Measurements from ENCODE around the gene HPSE2. TPM values are rescaled to one million over a fixed set of nuclear protein-coding genes. Genes with fewer than 3 reads are reported as not detected.
A peak's percentile ranks its signal among the peaks of the same experiment; 100 is the strongest.

HPSE2 gene
- total RNA-seq, 1 donor from 2014 or later = not detected

DNA sequence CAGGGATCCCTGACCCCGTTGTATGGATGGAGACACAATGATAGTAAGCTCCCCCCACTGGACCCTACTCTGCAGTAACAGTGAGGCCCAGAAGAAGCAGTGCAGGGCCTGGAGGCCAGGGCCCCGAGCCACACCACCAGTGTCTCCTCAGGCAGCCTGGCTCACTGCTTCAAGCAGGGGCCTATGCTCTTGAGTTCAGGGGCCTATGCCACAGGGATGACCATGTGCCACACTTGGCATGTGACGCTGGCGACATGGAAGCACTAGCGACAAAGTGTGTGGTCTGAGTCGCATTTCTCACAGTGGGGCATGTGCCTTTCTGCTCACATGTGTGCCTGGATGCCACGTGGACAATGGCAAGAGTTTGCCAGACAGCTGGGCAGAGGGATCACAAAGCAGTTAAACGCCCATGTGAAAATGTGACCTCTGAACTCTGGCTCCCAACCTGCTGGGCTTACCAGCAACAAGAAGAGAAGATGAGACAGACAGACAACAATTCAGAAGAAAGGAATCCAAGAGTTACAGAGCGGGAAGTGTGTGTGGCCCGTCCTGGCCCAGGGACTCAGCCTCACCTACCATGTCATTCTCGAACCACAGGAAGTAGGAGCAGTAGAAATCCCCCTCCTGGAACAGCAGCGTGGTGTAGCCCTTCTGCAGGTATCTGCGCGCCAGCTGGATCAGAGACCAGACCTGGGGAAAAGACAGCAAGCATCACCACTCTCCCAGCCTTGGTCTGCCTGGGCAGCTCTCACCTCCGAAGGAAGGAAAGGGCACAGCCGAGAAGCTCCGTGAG is 816.0 kb downstream of the HPSE2 start:
- no peak for DNase-seq (ENCODE audit: extremely low read depth, low read depth, low spot score)

DNA sequence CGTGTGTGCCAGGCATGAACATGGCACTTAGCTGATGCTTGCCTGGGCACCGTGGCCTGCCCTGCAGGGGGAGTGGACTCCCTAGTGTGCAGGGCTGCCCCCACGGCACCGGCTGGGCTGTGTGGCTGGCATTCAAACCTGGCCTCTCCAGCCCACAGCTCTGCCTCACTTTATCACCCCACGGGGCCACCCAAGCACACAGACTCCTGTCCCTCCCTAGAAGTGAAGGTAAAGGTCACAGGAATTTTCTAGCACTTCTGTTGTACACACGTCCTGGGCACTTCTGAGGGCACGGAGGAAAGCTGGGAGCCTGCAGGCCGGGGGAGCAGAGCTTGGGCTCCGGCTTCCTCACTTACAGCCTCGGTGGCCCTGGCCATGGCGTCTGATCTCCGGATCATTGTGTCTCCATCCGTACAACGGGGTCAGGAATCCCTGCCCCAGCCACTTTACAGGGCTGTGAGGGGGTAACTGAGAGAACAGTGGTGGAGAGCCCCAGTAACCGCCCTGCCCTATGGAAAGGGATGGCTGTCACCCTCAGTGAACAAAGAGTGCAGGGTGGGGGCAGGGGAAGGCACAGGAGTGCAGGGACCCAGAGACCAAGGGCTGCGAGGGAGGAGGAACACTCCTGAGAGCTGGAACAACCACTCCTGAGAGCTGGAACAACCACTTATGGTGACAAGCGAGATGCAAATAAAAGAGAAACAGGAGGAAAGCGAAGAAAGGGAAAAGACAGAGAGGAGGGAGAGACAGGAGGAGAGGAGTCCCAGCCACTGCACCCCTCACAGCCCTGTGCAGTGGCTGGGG is 816.8 kb downstream of the HPSE2 start:
- no peak for DNase-seq (ENCODE audit: extremely low read depth, low read depth, low spot score)

DNA sequence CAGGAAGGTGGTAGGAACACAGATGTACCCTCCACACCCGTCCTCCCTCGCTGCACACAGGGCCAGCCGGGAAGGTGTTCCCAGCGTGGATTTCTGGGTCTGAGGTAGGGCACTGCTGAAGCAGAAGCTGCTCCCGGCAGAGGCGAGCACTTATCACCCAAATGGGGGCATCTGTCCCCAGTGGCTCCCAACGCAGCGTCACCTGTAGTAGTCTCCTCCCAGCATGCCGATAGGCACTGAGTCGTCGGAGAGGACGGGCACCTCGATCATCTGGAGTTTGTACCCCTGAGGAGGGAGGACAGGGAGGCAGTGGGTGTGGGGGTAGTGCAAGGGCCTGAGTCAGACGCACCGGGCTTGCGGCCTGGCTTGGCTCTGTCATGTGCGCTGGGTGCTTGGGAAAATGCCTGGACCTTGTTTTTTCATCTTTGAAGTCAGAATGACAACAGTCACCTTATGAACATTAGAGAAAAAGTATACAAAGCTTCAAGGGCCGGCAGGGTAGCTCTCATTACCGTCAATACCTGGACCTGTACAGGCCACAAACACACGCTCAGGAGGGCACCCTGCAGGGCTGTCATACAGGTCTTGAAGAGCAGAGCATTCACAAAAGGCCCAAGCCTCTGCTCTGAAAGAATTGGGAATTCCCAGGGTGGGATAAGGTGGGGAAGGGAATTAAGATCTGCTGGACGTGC is 817.5 kb downstream of the HPSE2 start:
- DNase-seq (ENCODE audit: extremely low read depth, low read depth, low spot score) = no peak

DNA sequence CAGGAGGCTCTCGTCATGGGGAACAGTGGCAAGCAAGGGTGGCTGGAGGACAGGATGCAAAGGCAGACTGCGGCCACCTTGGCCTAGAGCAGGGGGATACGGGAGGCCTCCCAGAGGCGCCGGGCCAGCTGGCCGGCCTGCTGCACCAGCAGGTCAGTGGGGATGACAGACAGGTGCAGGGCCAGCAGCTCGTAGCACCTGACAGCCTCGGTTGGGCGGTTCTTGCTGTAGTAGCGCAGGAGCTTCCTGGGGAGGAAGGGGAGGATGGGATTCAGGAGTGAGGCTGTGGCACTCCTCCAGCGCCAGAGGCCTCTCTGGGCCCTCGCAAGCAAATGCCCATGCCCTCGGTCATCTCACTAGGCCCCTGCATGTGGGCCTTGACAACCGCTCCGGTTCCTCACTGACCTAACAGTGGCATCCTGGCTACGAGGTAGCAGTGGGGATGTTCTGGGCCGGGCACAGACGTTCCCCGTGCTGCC is 818.1 kb downstream of the HPSE2 start:
- no peak for DNase-seq (ENCODE audit: extremely low read depth, low read depth, low spot score)

DNA sequence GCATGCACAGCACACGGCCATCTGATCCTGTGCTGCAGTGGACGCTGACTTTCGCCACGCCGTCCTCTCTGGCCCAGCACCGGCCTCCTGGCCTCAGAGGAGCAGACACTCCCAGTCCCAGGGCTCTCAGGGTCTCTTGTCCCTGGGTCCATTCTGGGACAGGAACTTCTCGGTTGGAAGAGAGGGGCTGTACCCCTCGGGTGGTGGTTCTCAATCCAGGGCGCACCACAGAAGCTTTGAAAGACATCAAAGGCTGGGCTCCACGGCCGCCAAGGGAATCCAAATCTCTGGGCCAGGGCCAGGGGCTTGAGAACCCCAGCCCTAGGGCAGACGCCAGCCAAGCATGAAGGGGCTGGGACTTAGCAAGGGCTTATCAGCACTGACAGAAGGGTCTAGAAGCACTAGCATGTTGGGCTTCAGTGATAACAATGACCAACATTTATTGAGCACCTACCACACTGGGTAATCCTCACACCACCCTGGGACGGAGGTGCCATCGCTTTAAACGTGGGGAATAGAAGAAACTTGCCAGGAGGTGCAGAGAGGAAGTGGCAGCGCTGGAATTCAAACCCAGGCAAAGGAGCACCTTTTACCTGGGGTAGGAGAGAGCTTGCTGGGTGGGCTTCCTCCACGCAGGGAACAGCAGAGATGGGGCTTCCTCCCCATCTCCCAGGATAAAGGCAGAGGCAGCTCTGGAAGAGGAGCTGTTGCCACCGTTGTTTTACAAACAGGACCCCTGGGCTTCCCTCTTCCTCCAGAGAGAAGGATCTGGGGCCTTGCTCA is 818.9 kb downstream of the HPSE2 start:
- DNase-seq (ENCODE audit: extremely low read depth, low read depth, low spot score) = no peak

DNA sequence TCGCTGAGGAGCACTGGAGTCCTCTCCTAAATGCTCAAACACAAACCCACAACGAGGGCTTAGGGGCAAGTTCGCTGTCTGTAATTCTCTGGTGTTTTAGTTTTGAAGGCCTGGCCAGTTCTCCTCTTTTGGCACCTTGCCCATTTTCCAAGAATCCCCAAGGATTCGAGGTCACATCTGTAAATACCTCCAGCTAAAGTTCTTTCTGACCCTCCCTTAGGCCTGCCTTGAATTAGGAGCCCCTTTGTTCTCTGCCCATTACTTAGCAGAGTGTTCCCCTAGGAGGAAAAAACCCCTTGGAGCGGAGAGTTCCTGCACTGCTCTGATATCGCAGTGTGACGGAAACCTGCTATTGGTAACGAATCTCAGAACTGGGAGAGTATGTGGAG is 819.9 kb downstream of the HPSE2 start:
- DNase-seq (ENCODE audit: extremely low read depth, low read depth, low spot score) = no peak

DNA sequence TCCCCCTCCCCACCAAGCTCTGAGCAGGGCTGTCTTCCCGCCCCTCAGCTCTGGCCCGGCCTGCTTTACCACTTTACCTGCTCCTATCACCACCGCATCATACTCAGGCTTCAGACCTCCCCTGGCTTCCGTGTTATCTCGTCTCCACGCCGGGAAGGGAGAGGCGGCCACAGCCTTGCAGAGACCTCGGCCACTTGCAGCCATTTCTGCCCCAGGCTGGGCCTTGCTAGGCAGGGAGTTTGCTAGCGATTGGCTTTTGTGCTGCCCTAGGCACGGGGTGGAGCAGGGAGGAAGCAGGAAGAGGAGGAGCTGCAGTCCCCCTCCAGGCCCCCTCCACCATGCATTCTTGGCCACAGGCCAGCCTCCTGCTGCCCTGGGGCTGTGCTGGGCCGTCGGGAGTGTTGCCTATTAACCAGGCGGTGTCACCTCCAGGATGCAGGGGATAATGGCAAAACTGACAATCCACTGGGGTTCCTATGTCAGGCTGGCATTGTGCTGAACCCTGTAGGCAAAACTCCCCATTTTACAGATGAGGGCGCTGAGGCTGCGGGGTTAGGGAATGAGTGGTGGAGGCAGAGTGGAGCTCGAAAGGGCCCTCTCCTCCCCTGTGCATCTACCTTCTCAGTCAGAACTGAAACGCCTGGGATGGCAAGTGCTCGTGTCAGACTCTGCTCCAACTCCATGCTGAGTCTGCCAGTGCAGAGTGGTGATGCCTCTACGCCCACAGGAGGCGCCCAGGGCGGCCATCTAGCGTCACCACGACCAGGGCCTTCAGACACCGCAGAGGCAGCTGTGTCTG is 820.5 kb downstream of the HPSE2 start, which contains the start of gene PYROXD2:
TSS of gene PYROXD2 (minus strand) at position 251 of the 799 bp plus-strand sequence. CDS start at position 204, 47 bp downstream.
- peak; percentile 41 for DNase-seq (ENCODE audit: extremely low read depth, low read depth, low spot score)

DNA sequence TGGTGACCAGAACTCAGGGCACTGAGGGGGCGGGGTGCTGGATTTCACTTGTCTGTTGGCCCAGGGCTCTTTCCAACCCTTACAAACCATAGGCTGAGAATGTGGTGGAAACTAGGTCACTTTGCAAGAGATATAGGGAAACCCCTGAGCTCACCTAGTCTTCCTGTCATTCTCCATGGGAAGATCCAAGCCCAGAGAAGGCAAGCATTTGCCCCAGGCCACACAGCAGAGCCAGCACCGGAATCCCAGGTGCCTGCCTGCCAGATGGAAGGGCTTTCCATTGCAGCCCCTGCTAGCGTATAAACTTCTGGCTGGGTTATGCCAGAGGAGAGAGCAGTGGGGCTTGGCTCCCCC is 821.1 kb downstream of the HPSE2 start:
- DNase-seq (ENCODE audit: extremely low read depth, low read depth, low spot score) = no peak

DNA sequence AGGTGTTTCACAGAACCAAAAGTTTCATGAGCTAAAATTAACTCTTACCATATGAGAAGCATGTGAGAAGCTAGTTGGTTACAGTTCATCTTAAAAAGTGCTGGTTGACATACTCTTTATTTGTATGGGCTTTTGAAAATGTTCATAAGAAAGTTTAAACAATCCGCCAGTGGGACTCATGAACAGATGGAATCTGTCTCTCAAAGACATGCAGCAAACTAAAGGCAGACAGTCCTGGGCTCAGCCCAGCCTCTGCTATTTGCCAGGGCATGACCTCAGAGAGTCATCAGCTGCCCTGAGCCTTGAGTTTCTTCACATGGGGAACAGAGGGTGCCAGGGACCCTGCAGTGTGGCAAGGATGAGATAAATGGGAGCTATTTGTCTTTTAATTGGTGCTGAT is 823.9 kb downstream of the HPSE2 start:
- no peak for DNase-seq (ENCODE audit: extremely low read depth, low read depth, low spot score)

DNA sequence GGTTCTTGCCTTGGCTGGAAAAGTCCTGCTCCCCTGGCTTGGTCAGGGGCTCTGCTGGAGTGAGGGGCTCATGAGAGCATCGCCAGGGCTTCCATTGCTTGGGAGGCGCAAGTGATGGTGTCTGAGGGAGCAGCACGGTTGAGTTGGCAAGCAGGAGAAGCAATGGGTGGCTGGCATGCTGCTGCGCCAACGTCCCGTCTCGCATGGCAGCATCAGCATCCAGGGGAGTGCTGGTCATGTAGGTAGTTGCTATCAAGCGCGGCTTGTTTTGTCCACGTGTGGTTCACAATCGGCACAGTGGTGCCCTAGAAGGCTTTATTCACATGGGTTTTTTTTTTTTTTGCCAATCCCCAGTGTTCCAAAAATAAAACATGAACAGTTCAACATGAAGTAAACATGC is 824.5 kb downstream of the HPSE2 start:
- DNase-seq (ENCODE audit: extremely low read depth, low read depth, low spot score) = no peak

DNA sequence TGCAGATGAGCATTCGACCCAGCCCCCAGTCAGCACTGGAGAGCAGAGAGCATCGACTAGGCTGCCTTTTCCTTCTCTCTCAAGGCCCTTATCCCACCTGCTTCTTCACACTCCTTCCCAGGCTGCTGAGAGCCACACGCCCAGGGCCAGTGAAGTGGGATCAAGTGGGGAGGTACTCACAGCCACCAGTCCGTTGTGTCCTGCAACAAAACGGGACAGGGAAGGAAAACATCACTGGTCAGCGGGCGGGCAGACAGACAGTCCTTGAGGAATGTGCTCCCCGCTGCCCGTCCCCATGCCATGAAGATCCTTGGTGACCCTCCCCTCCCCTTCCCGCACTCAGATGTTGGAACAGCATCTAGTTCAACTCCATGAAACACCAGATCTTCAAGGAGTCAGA is 824.9 kb downstream of the HPSE2 start:
- DNase-seq (ENCODE audit: extremely low read depth, low read depth, low spot score) = no peak

DNA sequence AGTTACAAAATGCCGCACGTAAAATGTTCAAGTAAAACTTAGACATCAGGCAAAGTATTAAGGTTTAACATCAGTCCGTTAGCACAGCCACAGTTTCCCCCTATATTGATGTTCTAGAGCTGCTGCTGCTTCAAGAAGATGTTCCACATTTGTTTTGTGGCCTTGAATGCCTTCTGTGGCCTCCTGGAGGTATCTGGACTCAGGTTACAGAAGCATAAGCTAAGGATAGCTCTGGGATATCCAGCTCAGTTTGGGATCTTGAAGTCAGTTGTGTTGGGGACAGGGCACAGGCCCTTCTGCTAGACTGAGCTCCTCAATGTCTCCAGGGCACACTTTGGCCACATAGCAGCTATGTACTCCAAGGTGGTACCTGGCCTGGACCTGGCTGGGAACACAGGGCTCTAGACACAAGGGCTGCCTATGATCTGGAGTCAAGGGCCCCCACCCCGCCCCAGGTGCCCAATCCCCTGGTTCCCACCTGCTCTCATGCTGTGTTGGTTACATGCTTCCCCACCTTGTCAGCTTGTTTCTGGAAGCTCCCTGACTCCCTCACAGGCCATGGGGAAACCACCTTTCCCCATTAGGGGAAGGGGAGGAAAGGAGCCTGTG is 825.4 kb downstream of the HPSE2 start:
- no peak for DNase-seq (ENCODE audit: extremely low read depth, low read depth, low spot score)

DNA sequence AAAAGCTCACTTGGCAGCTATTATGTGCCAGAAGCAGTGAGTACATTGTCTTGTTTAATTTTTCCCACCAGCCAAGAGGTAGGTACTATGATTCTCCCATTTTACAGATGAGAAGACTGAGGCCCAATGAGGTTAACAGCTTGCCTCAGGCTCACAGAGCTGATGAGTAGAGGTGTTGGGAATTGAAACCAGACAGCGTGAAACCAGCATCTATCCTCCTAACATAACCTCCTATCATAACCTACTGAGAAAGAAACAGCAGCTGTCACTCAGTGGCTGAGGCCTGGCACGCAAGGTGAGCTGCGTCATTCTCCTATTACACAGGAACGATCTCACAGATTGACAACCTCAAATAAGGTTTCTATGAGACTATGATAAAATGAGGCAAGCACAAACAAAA is 826.9 kb downstream of the HPSE2 start:
- DNase-seq (ENCODE audit: extremely low read depth, low read depth, low spot score) = no peak

DNA sequence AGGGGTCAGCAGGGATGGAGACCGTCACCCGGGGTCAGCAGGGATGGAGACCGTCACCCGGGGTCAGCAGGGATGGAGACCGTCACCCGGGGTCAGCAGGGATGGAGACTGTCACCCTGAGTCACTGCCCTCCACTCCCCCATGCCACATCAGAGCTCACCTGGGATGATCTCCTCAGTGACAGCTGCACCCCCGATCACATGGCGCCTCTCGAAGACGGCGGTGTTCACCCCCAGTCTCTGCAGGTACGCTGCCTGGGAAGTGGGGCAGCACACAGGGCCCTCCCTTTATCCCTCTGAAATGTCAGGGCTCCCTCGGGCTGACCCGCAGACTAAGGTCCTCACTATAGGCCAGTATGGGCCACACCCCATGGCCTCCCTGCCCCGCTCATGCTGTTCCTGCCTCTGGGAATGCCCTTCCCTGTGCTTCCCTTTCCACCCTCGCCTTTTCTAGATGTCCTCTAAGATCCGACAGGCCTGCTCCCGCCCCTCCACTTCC is 827.9 kb downstream of the HPSE2 start:
- no peak for DNase-seq (ENCODE audit: extremely low read depth, low read depth, low spot score)

Other genes with a start within 250 kb of the HPSE2 start
- 0.24 TPM in 1 of 2 replicates, not detected in the other for gene CNNM1, start 93.5 kb upstream of the HPSE2 start, total RNA-seq
- gene GOT1, start 194.8 kb upstream of the HPSE2 start, total RNA-seq = 14.4 and 22.1 TPM in 2 replicates

All from glomerular endothelial cell (primary cell).